Activated naive CD8-positive, alpha-beta T cell treated with anti-CD3 and anti-CD28 coated beads for 36 hours (primary cell): ENCODE results near the gene HOXD10. TPM values are rescaled to one million over a fixed set of nuclear protein-coding genes. Genes with fewer than 3 reads are reported as not detected.
A peak's percentile ranks its signal among the peaks of the same experiment; 100 is the strongest.

Source experiments
- DNase-seq: peaks from one replicate; pipeline ENCODE4 v3.0.0; 2021
- H3K27ac Mint-ChIP-seq: one replicate; pipeline ENCODE4 v1.8.0; 2022; ENCODE audit warnings: mild to moderate bottlenecking, moderate library complexity, mixed read lengths
- H3K27me3 Mint-ChIP-seq: one replicate; pipeline ENCODE4 v1.8.0; 2022; ENCODE audit warnings: mild to moderate bottlenecking, mixed read lengths
- H3K36me3 Mint-ChIP-seq: one replicate; pipeline ENCODE4 v1.8.0; 2021; ENCODE audit warnings: mild to moderate bottlenecking, mixed read lengths
- H3K4me1 Mint-ChIP-seq: one replicate; pipeline ENCODE4 v1.8.0; 2021; ENCODE audit warnings: mixed read lengths
- H3K4me3 Mint-ChIP-seq: one replicate; pipeline ENCODE4 v1.8.0; 2022; ENCODE audit warnings: mild to moderate bottlenecking, moderate library complexity, mixed read lengths
- H3K9me3 Mint-ChIP-seq: one replicate; pipeline ENCODE4 v1.8.0; 2022; ENCODE audit warnings: mixed read lengths
- total RNA-seq, 2 experiments: library from RNA; stranded (reverse); gene quantifications; one replicate each; pipeline ENCODE4 v1.2.3, GENCODE V29; 2021

HOXD10 gene
- total RNA-seq, 2 experiments from 2014 or later, result not detected

DNA sequence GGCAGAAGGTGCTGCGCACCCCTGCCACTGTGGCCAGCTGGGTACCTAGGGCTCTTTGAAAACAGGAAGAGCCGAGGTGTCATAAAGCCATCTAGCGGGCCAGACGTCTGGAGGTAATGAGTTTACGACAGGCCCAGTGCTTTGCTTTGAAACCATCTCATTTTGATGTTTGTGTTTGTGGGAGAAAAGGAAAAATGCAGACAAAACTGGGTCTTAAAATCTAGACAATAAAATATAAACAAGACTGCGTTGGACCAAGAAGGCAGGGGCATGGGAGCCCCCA lies 9.1 kb downstream of the HOXD10 start:
- Mint-ChIP-seq H3K4me1 (peaks cover 18% of the 10 kb centered on the region), H3K9me3 (no peaks in the 10 kb centered on the region), H3K27me3 (peaks cover 87% of the 10 kb centered on the region), H3K27ac (no peak overlapping the region), H3K36me3 (no peaks in the 10 kb centered on the region), H3K4me3 (no peak overlapping the region)
- no peak for DNase-seq

GRCh38 chr2:176126929-176127773 lies 10.6 kb downstream of the HOXD10 start:
- Mint-ChIP-seq H3K4me1 (peaks cover 27% of the 10 kb centered on the region), H3K27ac (no peak overlapping the region), H3K27me3 (peaks cover 87% of the 10 kb centered on the region), H3K36me3 (no peaks in the 10 kb centered on the region), H3K4me3 (no peak overlapping the region), H3K9me3 (no peaks in the 10 kb centered on the region)
- peak; percentile 44 for DNase-seq

- no peak overlapping the region for H3K4me3 Mint-ChIP-seq
- no peak overlapping the region for H3K27ac Mint-ChIP-seq
- H3K36me3 Mint-ChIP-seq, result no peaks in the 10 kb centered on the region
Measured at GRCh38 chr2:176127774-176128072, 11.1 kb downstream of the HOXD10 start.

DNA sequence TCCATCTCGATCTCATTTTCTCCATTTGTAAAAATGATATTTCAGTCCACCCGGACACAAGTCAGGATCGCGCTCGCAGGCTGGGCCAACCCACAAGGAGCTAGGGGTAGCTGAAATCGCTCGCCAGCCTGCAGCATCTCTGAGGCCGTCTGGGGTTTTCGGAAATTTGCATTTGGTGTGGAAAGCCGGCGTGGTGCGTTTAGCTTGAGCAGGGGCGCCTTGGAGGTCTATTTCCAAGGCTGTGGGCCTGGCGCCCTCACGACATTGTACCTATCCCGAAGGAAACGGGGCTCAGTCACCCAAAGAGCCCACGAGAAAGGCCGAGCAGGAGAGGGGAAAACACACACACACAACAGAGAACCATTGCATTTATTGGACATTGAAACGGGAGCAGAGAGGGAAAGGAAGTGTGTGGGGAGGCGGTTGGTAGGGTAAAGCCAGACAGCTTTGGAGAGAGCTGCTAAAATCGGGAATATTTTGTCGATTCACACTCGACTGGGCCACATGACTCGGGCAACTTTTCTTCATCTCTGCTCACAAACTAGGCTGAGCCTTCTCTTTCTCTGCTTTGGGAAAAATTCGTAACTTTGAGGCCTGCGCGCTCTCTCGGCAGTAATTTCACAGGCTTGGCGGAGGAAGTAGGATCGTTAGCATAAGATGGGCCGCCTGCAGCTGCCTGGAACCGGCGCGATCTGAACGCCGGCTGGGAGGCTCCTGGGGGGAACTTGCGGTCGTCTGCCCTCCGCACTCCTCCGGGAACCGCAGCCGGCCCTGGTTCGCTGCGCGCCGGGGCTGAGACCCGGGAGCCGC lies 11.8 kb downstream of the HOXD10 start:
- no peaks in the 10 kb centered on the region for H3K9me3 Mint-ChIP-seq
- H3K4me1 Mint-ChIP-seq, result peaks cover 33% of the 10 kb centered on the region
- H3K4me3 Mint-ChIP-seq, result no peak overlapping the region
- H3K27me3 Mint-ChIP-seq, result peaks cover 91% of the 10 kb centered on the region
- H3K36me3 Mint-ChIP-seq, result no peaks in the 10 kb centered on the region
- H3K27ac Mint-ChIP-seq, result peak overlapping the region; percentile 39
- DNase-seq, result no peak

More at GRCh38 chr2:176127774-176128072, 11.1 kb downstream of the HOXD10 start:
- Mint-ChIP-seq H3K4me1 (peaks cover 30% of the 10 kb centered on the region), H3K9me3 (no peaks in the 10 kb centered on the region), H3K27me3 (peaks cover 88% of the 10 kb centered on the region)
- DNase-seq, result no peak

DNA sequence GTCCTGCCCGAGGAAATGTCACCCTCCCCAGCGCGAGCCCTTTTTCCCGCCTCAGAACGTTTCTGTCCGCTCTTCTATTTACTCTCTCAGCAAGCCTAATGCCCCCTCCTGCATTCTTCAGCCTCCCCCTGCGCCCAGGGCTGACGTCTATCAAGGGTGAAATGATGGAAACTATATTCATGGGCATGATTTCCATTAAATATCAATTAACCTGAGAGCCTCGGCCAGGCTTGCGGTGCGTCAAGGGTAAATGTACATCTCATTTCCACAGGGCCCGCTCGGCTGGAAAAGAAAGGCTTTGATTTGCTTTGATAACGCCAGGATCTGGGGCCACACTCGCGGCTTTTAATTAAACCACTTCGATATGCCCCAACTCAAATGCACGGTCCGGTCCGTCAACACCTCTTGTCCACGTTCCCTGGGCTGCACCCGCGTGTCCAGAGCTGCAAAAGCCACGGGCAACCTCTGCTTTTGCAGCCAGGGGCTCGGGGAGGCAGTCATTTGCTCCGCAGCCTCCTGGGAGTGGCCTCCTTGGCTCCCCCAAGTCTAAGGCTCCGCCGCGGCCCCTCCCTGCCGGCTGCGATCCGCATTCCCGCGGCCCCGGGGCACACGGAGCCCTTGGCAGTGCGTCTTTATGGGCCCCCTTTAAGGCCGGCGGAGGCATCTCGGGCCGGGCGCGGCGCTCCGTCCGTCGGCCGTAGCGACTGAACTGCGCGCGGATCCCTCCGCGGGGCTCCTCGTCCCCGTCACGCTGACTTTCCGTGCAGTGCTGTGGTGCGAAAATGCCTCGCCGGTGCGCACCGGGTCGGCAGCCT lies 12.6 kb downstream of the HOXD10 start, which contains the start of gene HOXD8:
HOXD8 (plus strand) TSS at position 724 of the 815 bp plus-strand sequence. CDS start 662 bp downstream, outside the sequence.
- Mint-ChIP-seq H3K4me3 (peak within 1 kb of the TSS; percentile 43), H3K27ac (no peak within 1 kb of the TSS), H3K9me3 (no peaks in the 10 kb centered on the region), H3K27me3 (peaks cover 91% of the 10 kb centered on the region), H3K36me3 (no peaks in the 10 kb centered on the region), H3K4me1 (peaks cover 28% of the 10 kb centered on the region)
- DNase-seq, result no peak

GRCh38 chr2:176129813-176130146 lies 13.2 kb downstream of the HOXD10 start:
- H3K27me3 Mint-ChIP-seq, result peaks cover 91% of the 10 kb centered on the region
- no peak overlapping the region for H3K27ac Mint-ChIP-seq
- no peak for DNase-seq

DNA sequence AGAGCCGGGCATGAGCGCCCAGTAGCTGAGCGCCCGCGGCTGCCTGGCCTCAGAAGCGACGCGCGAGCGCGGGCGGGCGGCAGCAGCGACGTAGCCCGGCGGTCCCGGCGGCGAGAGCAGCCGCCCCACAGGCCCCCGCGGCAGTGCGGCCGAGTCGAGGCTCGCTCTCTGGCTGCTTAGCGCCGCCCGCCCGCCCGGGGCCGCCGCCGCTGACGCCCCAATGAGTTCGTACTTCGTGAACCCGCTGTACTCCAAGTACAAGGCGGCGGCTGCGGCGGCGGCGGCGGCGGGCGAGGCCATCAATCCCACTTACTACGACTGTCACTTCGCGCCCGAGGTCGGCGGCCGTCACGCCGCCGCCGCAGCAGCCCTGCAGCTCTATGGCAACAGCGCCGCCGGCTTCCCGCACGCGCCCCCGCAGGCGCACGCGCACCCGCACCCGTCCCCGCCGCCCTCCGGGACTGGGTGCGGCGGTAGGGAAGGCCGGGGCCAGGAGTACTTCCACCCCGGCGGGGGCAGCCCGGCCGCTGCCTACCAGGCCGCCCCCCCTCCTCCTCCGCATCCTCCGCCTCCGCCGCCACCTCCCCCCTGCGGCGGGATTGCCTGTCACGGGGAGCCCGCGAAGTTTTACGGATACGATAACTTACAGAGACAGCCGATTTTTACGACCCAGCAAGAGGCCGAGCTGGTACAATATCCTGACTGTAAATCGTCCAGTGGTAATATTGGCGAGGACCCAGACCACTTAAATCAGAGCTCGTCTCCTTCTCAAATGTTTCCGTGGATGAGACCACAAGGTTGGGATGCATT lies 13.8 kb downstream of the HOXD10 start:
- H3K4me3 Mint-ChIP-seq, result peak overlapping the region; percentile 45
- H3K36me3 Mint-ChIP-seq, result no peaks in the 10 kb centered on the region
- DNase-seq, result peak; percentile 37
- no peaks in the 10 kb centered on the region for H3K9me3 Mint-ChIP-seq
- H3K27me3 Mint-ChIP-seq, result peaks cover 91% of the 10 kb centered on the region
- no peak overlapping the region for H3K27ac Mint-ChIP-seq
- H3K4me1 Mint-ChIP-seq, result peaks cover 28% of the 10 kb centered on the region

More at GRCh38 chr2:176129813-176130146, 13.2 kb downstream of the HOXD10 start:
- H3K4me1 Mint-ChIP-seq, result peaks cover 28% of the 10 kb centered on the region
- H3K36me3 Mint-ChIP-seq, result no peaks in the 10 kb centered on the region
- H3K4me3 Mint-ChIP-seq, result peak overlapping the region; percentile 29
- H3K9me3 Mint-ChIP-seq, result no peaks in the 10 kb centered on the region

GRCh38 chr2:176130957-176131847 lies 14.6 kb downstream of the HOXD10 start:
- Mint-ChIP-seq H3K4me1 (peaks cover 34% of the 10 kb centered on the region), H3K4me3 (peak overlapping the region; percentile 45), H3K27me3 (peaks cover 91% of the 10 kb centered on the region), H3K27ac (no peak overlapping the region), H3K36me3 (peaks cover 1% of the 10 kb centered on the region), H3K9me3 (peaks cover 2% of the 10 kb centered on the region)
- no peak for DNase-seq

- no peak for DNase-seq
- H3K4me3 Mint-ChIP-seq, result peak overlapping the region; percentile 66
- H3K36me3 Mint-ChIP-seq, result peaks cover 1% of the 10 kb centered on the region
- peaks cover 89% of the 10 kb centered on the region for H3K27me3 Mint-ChIP-seq
- H3K27ac Mint-ChIP-seq, result no peak overlapping the region
- H3K4me1 Mint-ChIP-seq, result peaks cover 34% of the 10 kb centered on the region
- peaks cover 2% of the 10 kb centered on the region for H3K9me3 Mint-ChIP-seq
Measured at GRCh38 chr2:176131848-176132158, 15.2 kb downstream of the HOXD10 start.

- Mint-ChIP-seq H3K9me3 (peaks cover 2% of the 10 kb centered on the region), H3K27ac (no peak overlapping the region), H3K36me3 (peaks cover 2% of the 10 kb centered on the region), H3K4me3 (peak overlapping the region; percentile 66), H3K27me3 (peaks cover 89% of the 10 kb centered on the region), H3K4me1 (peaks cover 32% of the 10 kb centered on the region)
- no peak for DNase-seq
Measured at GRCh38 chr2:176132205-176133171, 15.9 kb downstream of the HOXD10 start.

DNA sequence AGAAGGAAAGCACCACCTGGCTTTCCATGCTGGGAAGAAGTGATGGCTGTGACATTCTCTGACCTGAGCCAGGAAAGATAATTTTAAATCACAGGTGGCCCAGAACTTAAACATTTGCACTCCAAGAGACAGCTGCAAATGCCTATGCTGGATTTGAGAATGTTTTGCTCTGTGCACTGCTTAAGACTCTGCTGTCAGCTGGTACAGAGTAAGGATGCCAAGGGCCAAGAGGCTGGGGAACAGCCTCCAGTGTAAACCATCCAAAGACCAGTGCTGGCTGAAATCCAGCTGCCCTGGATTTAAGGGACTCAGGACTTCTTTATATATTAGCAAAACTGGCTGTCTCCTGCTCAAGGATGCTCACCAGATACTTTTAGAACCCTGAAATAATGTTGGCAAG lies 16.8 kb downstream of the HOXD10 start:
- Mint-ChIP-seq H3K36me3 (peaks cover 5% of the 10 kb centered on the region), H3K27ac (no peak overlapping the region), H3K4me3 (no peak overlapping the region)

GRCh38 chr2:176134035-176134434 lies 17.5 kb downstream of the HOXD10 start:
- Mint-ChIP-seq H3K27ac (no peak overlapping the region), H3K4me3 (no peak overlapping the region), H3K27me3 (peaks cover 89% of the 10 kb centered on the region), H3K36me3 (peaks cover 8% of the 10 kb centered on the region), H3K9me3 (peaks cover 6% of the 10 kb centered on the region), H3K4me1 (peaks cover 31% of the 10 kb centered on the region)
- DNase-seq, result no peak

More for the DNA sequence above, 16.8 kb downstream of the HOXD10 start:
- Mint-ChIP-seq H3K9me3 (peaks cover 4% of the 10 kb centered on the region), H3K27me3 (peaks cover 89% of the 10 kb centered on the region), H3K4me1 (peaks cover 30% of the 10 kb centered on the region)
- DNase-seq, result no peak

DNA sequence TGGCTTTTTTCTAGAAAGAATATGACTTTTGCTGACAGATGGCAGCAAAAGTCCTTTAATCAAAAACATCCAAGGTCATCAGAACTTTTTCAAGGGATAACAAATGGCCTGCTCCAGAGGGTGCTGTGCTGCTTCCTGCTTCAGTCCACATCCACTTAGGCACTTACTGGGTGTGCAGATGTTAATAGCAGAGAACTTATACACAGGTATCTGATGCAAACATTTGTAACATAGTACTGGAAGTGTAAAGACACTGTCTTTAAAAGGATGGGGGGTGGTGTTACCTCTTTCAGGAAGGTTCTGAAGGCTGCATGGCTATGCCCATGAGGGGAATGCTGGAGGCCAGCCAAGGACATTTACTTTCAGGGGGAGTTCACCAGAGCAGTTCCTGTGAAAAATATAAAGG lies 18.5 kb downstream of the HOXD10 start:
- H3K27ac Mint-ChIP-seq, result no peak overlapping the region
- H3K9me3 Mint-ChIP-seq, result peaks cover 6% of the 10 kb centered on the region
- H3K36me3 Mint-ChIP-seq, result peaks cover 9% of the 10 kb centered on the region
- H3K4me1 Mint-ChIP-seq, result peaks cover 33% of the 10 kb centered on the region
- H3K27me3 Mint-ChIP-seq, result peaks cover 95% of the 10 kb centered on the region
- no peak for DNase-seq
- no peak overlapping the region for H3K4me3 Mint-ChIP-seq
